Panc1 (cell line): ENCODE results near the gene SLC16A3.

Source experiments
- POLR2AphosphoS5 ChIP-seq: IDR thresholded peaks from 2 replicates; pipeline ENCODE4 v1.6.1; 2012; ENCODE audit warnings: mild to moderate bottlenecking, low read depth, low read length, moderate library complexity
- TF ChIP-seq, protein P1 (sequence below): fragments of 450-650 bp; IDR thresholded peaks from 2 replicates; pipeline ENCODE4 v1.5.1; 2017; ENCODE audit warnings: mild to moderate bottlenecking
- TF ChIP-seq, protein P2 (sequence below), 2 experiments: IDR thresholded peaks; 2 replicates each; pipeline ENCODE4 v1.6.1; 2011 to 2012; ENCODE audit warnings: low read depth in 2 of 2, control low read depth in 1 of 2, low read length in 1 of 2, mild to moderate bottlenecking in 1 of 2, moderate library complexity in 1 of 2; ENCODE audit not compliant: insufficient read depth in 1 of 2

DNA sequence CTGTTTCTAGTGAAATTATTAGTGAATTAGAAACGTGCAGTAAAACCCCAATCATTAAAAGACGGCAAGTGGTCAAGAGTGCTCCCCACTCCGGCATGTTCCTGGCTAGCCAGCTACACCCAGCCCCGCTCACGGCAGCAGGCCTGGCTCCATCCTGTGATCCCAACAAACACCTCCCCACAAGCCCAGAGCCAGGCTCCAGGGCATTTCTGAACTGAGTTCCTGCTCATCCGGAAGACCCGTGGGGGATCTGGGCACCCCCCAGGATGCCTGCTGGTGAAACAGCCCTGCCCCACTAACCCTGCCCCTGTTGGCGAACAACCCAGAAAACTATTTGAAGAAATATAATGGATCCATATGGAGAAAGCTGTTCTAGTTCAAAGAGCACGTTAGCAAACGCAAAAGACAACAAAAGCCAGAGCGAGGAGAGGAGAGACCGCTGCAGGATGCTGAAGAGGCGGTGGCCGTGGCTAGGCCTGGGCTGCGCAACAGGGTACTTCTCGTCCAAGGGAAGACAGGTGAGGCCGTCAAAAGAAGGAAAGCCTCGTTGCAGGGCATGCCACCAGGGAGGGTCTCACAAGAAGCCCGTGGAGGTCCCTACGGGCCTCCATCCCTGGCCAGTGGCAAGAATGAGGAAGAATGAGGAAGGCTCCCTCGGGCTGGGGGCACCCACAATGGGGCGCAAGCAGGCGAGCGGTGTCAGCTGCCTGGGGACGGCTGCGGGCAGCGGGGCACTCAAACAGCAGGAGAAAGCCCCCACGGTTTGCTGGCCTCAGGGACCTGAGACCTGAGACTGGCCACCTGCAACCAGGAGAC is 19.2 kb downstream of the SLC16A3 start:
- TF ChIP-seq, protein P1, sequence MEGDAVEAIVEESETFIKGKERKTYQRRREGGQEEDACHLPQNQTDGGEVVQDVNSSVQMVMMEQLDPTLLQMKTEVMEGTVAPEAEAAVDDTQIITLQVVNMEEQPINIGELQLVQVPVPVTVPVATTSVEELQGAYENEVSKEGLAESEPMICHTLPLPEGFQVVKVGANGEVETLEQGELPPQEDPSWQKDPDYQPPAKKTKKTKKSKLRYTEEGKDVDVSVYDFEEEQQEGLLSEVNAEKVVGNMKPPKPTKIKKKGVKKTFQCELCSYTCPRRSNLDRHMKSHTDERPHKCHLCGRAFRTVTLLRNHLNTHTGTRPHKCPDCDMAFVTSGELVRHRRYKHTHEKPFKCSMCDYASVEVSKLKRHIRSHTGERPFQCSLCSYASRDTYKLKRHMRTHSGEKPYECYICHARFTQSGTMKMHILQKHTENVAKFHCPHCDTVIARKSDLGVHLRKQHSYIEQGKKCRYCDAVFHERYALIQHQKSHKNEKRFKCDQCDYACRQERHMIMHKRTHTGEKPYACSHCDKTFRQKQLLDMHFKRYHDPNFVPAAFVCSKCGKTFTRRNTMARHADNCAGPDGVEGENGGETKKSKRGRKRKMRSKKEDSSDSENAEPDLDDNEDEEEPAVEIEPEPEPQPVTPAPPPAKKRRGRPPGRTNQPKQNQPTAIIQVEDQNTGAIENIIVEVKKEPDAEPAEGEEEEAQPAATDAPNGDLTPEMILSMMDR = no peak
- TF ChIP-seq, protein P2, sequence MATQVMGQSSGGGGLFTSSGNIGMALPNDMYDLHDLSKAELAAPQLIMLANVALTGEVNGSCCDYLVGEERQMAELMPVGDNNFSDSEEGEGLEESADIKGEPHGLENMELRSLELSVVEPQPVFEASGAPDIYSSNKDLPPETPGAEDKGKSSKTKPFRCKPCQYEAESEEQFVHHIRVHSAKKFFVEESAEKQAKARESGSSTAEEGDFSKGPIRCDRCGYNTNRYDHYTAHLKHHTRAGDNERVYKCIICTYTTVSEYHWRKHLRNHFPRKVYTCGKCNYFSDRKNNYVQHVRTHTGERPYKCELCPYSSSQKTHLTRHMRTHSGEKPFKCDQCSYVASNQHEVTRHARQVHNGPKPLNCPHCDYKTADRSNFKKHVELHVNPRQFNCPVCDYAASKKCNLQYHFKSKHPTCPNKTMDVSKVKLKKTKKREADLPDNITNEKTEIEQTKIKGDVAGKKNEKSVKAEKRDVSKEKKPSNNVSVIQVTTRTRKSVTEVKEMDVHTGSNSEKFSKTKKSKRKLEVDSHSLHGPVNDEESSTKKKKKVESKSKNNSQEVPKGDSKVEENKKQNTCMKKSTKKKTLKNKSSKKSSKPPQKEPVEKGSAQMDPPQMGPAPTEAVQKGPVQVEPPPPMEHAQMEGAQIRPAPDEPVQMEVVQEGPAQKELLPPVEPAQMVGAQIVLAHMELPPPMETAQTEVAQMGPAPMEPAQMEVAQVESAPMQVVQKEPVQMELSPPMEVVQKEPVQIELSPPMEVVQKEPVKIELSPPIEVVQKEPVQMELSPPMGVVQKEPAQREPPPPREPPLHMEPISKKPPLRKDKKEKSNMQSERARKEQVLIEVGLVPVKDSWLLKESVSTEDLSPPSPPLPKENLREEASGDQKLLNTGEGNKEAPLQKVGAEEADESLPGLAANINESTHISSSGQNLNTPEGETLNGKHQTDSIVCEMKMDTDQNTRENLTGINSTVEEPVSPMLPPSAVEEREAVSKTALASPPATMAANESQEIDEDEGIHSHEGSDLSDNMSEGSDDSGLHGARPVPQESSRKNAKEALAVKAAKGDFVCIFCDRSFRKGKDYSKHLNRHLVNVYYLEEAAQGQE (IDR thresholded peaks at IDR 0.05; ENCODE audit: insufficient read depth in 1 of 2, low read depth in 2 of 2, low read length in 1 of 2) = no peak
- TF ChIP-seq POLR2AphosphoS5 = no peak; the same call in 1 of the 2 replicates
